GM19239 (cell line): ENCODE data around the gene NAE1.
A peak's percentile ranks its signal among the peaks of the same experiment; 100 is the strongest.
"Not testable (repeated sequence)": the region's sequence is repeated elsewhere in the genome, so short reads cannot be mapped to it uniquely, and the experiment has no call there.

Experiments
- DNase-seq: peaks from one replicate; pipeline ENCODE4 v3.0.0; 2011; ENCODE audit warnings: low spot score; ENCODE audit not compliant: insufficient read length
- FAIRE-seq: peaks from 2 replicates; lab custom pipeline; 2011; peaks lifted over from hg19 to GRCh38; lab: Jason Lieb, UNC

The NAE1 gene

GRCh38 chr16:66830422-66831404, at the start of gene NAE1:
Gene NAE1 (minus strand): TSS chr16:66830976. CDS start chr16:66830899, 77 bp downstream.
- DNase-seq: peak; percentile 86
- FAIRE-seq: peak; percentile 89

DNA sequence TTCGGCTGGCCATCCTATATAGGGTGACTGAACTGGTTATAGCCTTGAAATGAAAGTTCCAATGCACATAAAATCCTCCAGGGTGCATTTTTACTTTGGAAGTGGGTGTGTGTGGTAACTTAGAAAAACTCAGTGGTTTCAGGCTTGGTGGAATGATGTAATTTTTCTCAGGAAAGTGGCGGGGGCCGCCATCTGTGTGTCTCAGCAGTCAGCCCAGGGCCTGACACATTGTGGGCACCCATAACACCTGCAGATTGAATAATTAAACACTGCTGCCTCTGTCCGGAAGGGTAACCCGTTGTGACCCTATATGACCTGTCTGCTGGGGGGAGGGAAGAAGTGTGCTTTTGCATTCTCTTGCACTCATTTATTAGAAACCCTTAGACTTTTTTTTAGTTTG, 47.3 kb upstream of the NAE1 start:
- DNase-seq: no peak
- FAIRE-seq: peak; percentile 80

DNA sequence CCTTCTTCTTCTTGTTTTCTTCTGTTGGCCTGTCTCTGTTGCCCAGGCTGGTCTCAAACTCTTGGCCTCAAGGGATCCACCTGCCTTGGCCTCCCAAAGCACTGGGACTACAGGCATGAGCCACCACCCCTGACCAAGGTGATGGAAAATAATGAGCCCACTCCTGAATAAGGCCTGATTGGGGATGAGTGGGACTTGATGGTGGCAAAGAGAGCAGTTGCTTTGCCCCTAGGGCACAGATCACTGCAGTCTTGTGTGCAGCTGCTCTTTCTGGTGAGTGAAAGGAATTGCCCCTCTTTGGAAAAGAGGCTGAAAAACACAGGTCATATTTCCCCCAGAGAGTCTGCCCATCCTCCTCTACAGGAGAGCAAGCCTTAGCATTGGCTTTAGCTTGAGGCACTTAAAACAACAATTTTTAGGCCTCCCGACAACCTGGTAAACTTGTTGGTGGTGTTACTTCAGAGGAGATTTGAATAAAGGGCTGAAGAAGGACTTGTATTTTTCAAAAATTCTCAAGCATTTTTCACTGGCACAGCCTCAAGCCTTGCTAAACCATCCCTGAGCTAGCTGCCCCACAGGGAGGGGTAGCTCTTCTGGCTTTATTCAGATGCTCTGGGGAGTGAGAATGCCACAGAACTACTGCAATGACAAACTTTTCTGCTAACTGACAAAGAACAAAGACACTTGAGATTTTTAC, 43.5 kb upstream of the NAE1 start:
- no peak for DNase-seq
- no peak for FAIRE-seq

- FAIRE-seq (no peak), DNase-seq (no peak)
These were observed 42.9 kb upstream of the NAE1 start for GRCh38 chr16:66873685-66874055.

- FAIRE-seq (peak; percentile 93), DNase-seq (peak; percentile 76)
These were observed 42.3 kb upstream of the NAE1 start for GRCh38 chr16:66872943-66873684.

DNA sequence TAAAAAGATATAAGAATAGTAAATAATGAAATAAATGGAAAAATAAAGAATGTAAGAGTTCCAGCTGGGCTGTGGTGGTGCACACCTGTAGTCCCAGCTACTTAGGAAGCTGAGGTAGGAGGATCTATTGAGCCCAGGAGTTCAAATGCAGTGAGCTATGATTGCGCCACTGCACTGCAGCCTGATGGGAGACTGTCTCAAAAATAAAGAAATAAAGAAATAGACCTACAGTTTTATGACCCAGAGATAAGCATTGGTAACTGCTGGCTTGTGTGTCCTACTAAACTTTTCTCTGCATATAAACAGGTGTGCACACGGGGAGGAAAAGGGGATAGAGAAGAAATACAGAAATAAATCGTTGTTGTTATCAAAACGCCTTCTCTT, 41.8 kb upstream of the NAE1 start:
- DNase-seq (no peak), FAIRE-seq (no peak)

- DNase-seq (no peak), FAIRE-seq (no peak)
These were observed 41.1 kb upstream of the NAE1 start for GRCh38 chr16:66871840-66872239.

GRCh38 chr16:66871363-66871762, 40.6 kb upstream of the NAE1 start:
- not testable (repeated sequence) for DNase-seq, FAIRE-seq

GRCh38 chr16:66869424-66869823, 38.6 kb upstream of the NAE1 start:
- no peak for FAIRE-seq
- no peak for DNase-seq

- DNase-seq (no peak), FAIRE-seq (no peak)
These were observed 32.9 kb upstream of the NAE1 start for GRCh38 chr16:66863707-66864106.

DNA sequence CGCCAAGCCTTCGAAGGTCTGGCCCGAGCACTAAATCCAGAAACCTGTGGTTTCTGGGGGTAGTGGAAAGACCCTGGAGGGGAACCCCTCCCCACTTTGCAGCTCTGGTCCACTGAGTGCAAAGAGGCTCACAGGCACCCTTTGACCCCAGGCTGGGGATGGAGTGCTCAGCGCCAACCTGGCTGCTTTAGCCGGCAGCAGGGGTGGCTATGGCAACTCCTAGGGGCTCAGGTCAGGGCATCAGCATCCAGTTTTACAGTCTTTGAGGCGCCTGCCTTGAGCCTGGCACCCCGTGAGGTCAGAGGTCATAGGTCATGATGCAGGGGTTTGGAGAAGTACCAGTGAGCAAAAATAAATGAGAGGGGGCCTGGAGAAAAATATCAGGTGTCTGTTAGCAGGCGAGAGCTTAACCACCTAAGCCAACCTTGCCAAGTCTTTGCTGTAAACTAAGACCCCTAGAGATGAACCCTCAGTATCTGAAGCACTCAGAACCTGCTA, 31.3 kb upstream of the NAE1 start:
- DNase-seq (no peak), FAIRE-seq (no peak)

GRCh38 chr16:66859397-66860068, 28.8 kb upstream of the NAE1 start:
- DNase-seq: no peak
- FAIRE-seq: no peak

DNA sequence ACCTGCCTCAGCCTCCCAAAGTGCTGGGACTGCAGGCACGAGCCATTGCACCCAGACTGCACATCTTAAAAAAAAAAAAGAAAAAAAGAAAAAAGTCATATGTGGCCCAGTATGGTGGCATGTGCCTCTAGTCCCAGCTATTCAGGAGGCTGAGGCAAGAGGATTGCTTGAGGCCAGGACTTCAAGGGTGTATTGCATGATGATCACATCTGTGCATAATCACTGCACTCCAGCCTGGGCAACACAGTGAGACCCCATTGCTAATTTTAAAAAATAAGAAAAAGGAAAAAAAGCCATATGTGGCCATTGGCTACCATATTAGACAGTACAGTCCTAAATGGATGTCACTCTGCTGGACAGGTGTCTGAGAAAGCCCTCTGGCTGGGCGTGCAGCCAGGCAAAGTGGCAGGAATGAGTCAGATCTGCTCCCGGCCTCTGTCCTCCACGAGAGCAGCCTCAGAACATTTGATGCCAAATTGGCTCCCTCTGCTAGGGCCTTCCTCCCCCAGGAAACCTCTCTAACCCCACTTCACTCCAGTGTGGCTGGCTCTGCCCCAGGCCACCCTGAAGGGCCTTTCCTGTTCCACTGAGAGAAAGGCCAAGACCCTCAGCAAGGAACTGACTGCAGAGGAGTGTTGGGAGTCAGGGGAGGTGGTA, 28.1 kb upstream of the NAE1 start:
- DNase-seq (no peak), FAIRE-seq (no peak)

DNA sequence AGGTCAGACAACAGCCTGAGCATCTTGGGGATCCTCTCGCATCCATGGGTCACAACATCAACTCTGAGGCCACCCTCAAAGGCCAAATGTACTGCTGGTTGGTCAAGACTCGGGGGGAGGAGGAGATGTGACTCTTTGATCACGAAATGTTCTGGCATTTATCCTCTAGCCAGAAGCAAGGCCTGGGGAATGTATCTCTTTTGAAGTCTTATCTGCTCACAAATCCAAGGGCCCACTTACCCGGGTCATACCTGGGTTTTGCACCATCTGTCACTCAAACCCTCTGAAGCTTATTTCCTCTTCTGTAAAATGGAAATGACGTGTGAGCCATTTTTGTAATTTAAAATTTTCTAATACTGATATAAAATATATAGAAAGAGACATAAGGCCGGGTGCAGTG, 26.7 kb upstream of the NAE1 start:
- no peak for FAIRE-seq
- DNase-seq: no peak

GRCh38 chr16:66856801-66857200, 26.0 kb upstream of the NAE1 start:
- FAIRE-seq (no peak), DNase-seq (no peak)

- DNase-seq (no peak), FAIRE-seq (no peak)
These were observed 25.5 kb upstream of the NAE1 start for GRCh38 chr16:66856184-66856730.

DNA sequence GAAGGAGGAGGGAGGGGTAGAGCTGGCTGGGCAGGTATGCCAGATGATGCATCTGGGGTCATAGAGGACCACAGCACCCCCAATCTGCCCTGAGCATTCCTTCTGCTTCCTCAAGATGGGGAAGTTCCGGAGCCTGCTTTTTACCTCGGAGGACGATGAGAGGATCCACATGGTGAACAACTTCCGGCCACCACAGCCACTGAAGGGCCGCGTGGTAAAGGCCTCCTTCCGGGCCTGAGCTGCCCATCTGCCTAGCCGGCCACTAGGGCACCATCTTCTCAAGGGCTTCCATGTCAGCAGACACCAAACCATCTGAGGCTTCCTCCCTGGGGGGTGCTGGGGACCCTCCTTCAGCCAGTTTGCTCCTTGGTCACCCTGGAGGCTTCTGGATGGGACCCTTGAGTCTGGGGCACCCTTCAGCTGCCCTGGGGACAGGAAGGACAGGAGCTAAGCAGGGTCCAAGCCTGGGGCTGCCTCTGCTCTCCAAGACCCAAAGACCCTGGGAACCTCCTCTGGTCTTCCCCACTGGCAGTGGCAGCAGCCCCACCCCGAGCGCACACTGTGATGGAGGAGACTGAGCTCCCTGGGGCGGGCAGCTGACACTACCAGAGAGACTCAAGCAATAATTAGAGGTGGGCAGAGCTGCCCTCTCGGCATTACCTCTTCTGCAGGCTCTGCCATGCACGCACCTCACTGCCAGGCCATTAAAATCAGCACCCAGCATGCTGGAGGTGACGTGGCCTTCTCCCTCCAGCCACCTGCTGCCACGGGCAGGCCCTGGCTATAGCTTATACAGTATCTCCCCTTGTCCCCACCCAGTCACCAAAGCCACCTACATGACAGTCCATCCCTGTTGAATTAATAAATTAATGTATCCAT, 22.7 kb upstream of the NAE1 start:
- FAIRE-seq: no peak
- DNase-seq: no peak
